Endothelial cell of umbilical vein (primary cell): ENCODE data around the gene TLN1. TPM values are rescaled to one million over a fixed set of nuclear protein-coding genes. Genes with fewer than 3 reads are reported as not detected.

ENCODE experiments used
- BruUV-seq: library from RNA; stranded (reverse); fragments of 400-500 nt; replicated peaks from 2 replicates; lab custom pipeline; 2021; lab: Mats Ljungman, UMichigan
- CTCF ChIA-PET: fragments of 300-600, 350-600 bp; sonication (Branson Sonifier 250); formaldehyde crosslinking; loops from one replicate; lab custom pipeline; 2021; ENCODE audit warnings: antibody characterized with exemption, inconsistent platforms; lab: Charles Lee
- POLR2A ChIA-PET: fragments of 300-600, 350-600 bp; sonication (Branson Sonifier 250); formaldehyde crosslinking; loops from one replicate; lab custom pipeline; 2021; ENCODE audit warnings: antibody characterized with exemption, inconsistent platforms; lab: Charles Lee
- DNase-seq: peaks from one replicate; pipeline ENCODE4 v3.0.0-alpha.2; 2011; ENCODE audit warnings: low read depth, low spot score
- FAIRE-seq: peaks from 2 replicates; lab custom pipeline; 2011; peaks lifted over from hg19 to GRCh38; lab: Jason Lieb, UNC
- H2AFZ ChIP-seq: 2 replicates; pipeline ENCODE4 v1.6.0; 2012; ENCODE audit warnings: low read depth, low read length, control low read depth, inconsistent platforms
- H3K27ac ChIP-seq: 2 replicates; pipeline ENCODE4 v1.5.1; 2011; ENCODE audit warnings: low read depth, mild to moderate bottlenecking, control low read depth, low read length, moderate library complexity; ENCODE audit not compliant: insufficient read depth
- H3K27me3 ChIP-seq, 2 experiments: 2 replicates each; pipeline versions ENCODE4 v1.6.0 to v1.6.1; 2011; ENCODE audit warnings: low read length in 2 of 2, mixed read lengths in 1 of 2; ENCODE audit not compliant: control insufficient read depth in 2 of 2, insufficient read depth in 2 of 2
- H3K36me3 ChIP-seq, 2 experiments: 2 replicates in 1 of 2; 3 replicates in 1 of 2; pipeline ENCODE4 v1.5.1; 2011; ENCODE audit warnings: low read length in 2 of 2, mild to moderate bottlenecking in 1 of 2, moderate library complexity in 1 of 2; ENCODE audit not compliant: control insufficient read depth in 2 of 2, insufficient read depth in 2 of 2; ENCODE audit errors: extremely low read depth in 1 of 2
- H3K4me1 ChIP-seq: 3 replicates; pipeline ENCODE4 v1.5.1; 2011; ENCODE audit warnings: mild to moderate bottlenecking, low read length; ENCODE audit not compliant: control insufficient read depth, insufficient read depth; ENCODE audit errors: extremely low read depth
- H3K4me2 ChIP-seq: 2 replicates; pipeline ENCODE4 v1.6.1; 2011; ENCODE audit warnings: low read length, control low read depth, mixed read lengths; ENCODE audit not compliant: insufficient read depth
- H3K4me3 ChIP-seq, 3 experiments: fragments of 200-600 bp in 1 of 3; sonication (generic), shearing (Covaris generic) in 1 of 3; replicated peaks in 1 of 3; 2 replicates each; pipeline ENCODE4 v1.5.1; 2011 to 2016; ENCODE audit warnings: control low read depth in 3 of 3, low read length in 3 of 3, mild to moderate bottlenecking in 2 of 3, inconsistent platforms in 1 of 3, low read depth in 1 of 3, moderate library complexity in 1 of 3; ENCODE audit not compliant: insufficient read depth in 1 of 3
- H3K79me2 ChIP-seq: 2 replicates; pipeline ENCODE4 v1.6.0; 2012; ENCODE audit warnings: low read length, inconsistent platforms; ENCODE audit not compliant: control insufficient read depth, insufficient read depth
- H3K9ac ChIP-seq: replicated peaks from 2 replicates; pipeline ENCODE3; 2011; ENCODE audit warnings: low read length, control low read depth; ENCODE audit not compliant: insufficient read depth; ENCODE audit errors: extremely low read depth
- H3K9me1 ChIP-seq: replicated peaks from 3 replicates; pipeline ENCODE4 v1.6.0; 2011; ENCODE audit warnings: mild to moderate bottlenecking, low read length; ENCODE audit not compliant: control insufficient read depth, insufficient read depth; ENCODE audit errors: extremely low read depth
- H3K9me3 ChIP-seq: replicated peaks from 2 replicates; pipeline ENCODE4 v1.5.1; 2012; ENCODE audit warnings: low read length, inconsistent platforms; ENCODE audit not compliant: control insufficient read depth, insufficient read depth
- H4K20me1 ChIP-seq: replicated peaks from 2 replicates; pipeline ENCODE3; 2011; ENCODE audit warnings: mild to moderate bottlenecking, low read length; ENCODE audit not compliant: control insufficient read depth, insufficient read depth; ENCODE audit errors: extremely low read depth
- JUN ChIP-seq: IDR thresholded peaks from 2 replicates; pipeline ENCODE4 v1.6.1; 2011; ENCODE audit warnings: borderline replicate concordance, low read depth; ENCODE audit not compliant: insufficient read length, insufficient read depth
- MYC ChIP-seq: IDR thresholded peaks from one replicate; pipeline ENCODE4 v1.6.1; 2011; ENCODE audit warnings: mild to moderate bottlenecking, low read depth, low read length
- POLR2A ChIP-seq: IDR thresholded peaks from 2 replicates; pipeline ENCODE4 v1.6.1; 2012; ENCODE audit warnings: low read depth, mild to moderate bottlenecking, control low read depth, low read length
- POLR2AphosphoS5 ChIP-seq: IDR thresholded peaks from 2 replicates; pipeline ENCODE4 v1.6.1; 2012; ENCODE audit warnings: low read depth, mild to moderate bottlenecking, control low read depth, low read length, moderate library complexity; ENCODE audit not compliant: insufficient read depth
- dilution Hi-C: fragments of 300-500 bp; cut with MboI; formaldehyde crosslinking; loops from one replicate; pipeline ENCODE4 v1.15.0; 2019; ENCODE audit warnings: low sequenced_read_pairs; ENCODE audit not compliant: extremely low pct_ligation_motif_present
- intact Hi-C: fragments of 100-400 bp; cut with micrococcal nuclease; formaldehyde crosslinking; loops from one replicate; pipeline ENCODE4 v1.10.0; 2022
- polyA plus RNA-seq, 4 experiments: library from polyadenylated mRNA; depleted of rRNA in 3 of 4; stranded (reverse) in 3 of 4; unstranded in 1 of 4; fragments of >200 nt; gene quantifications; 2 replicates each; pipeline versions ENCODE4 v1.2.1 to v1.2.3, GENCODE V29; 2011 to 2012; ENCODE audit warnings: missing spikeins in 1 of 4
- total RNA-seq: library from RNA; stranded (reverse); gene quantifications from 2 replicates; pipeline ENCODE4 v1.2.3, GENCODE V29; 2021
- TF ChIP-seq, protein P1 (sequence below), 2 donors: IDR thresholded peaks; 1 replicate in 1 of 2; 2 replicates in 1 of 2; pipeline ENCODE4 v1.5.1; 2011; ENCODE audit warnings: low read length in 2 of 2, mild to moderate bottlenecking in 2 of 2, moderate library complexity in 2 of 2, control low read depth in 1 of 2, inconsistent platforms in 1 of 2, low read depth in 1 of 2; ENCODE audit not compliant: insufficient read depth in 1 of 2; ENCODE audit errors: extremely low read depth in 1 of 2
- TF ChIP-seq, protein P2 (sequence below): IDR thresholded peaks from 2 replicates; pipeline ENCODE4 v1.6.1; 2011; ENCODE audit not compliant: insufficient read depth, insufficient read length

The TLN1 gene
- total and polyA plus RNA-seq, 2 donors (not counting 3 experiments of a cell fraction or from before 2014, with no cell fraction given) = 120 to 450 TPM

DNA sequence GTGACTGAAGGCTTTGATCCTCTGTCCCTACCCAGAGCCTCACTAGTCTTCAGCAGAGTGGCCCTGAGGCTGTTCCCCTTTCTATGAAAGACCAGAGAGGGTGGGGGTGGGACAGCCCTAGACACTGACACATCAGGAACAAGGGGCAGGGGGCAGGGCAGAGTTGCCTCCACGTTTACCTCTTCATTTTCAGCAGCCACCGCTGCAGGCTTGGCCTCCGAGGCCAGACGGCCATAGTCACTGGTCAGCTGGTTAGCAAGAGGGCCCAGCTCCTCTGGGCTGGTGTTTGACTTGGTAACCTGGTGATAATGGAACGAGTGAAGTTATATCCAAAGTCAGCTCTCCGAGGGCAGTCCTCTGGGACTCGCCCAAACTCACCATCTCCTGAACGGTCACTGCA lies 26.6 kb downstream of the TLN1 start:
- H3K27ac ChIP-seq = no peak overlapping the region
- no peaks in the 10 kb centered on the region for H3K27me3 ChIP-seq
- no peaks in the 10 kb centered on the region for H3K9me1 ChIP-seq
- intact Hi-C loops (no loop called here), dilution Hi-C loops (no loop called here)
- peaks cover 61 to 80% of the 10 kb centered on the region in 2 experiments for H3K36me3 ChIP-seq
- H3K4me3 ChIP-seq = no peak overlapping the region
- FAIRE-seq (no peak), DNase-seq (no peak)
- CTCF ChIA-PET = interaction anchor here (0.6 to 2.3 kb wide), 2 partner anchors 9 to 77 kb away, joined by 3 to 17 read pairs; no protein-coding TSS in a partner anchor
- no peaks in the 10 kb centered on the region for H3K9me3 ChIP-seq
- POLR2A ChIA-PET = no interaction called here
- H2AFZ ChIP-seq = no peak overlapping the region
- H4K20me1 ChIP-seq = no peaks in the 10 kb centered on the region
- no peak overlapping the region for H3K4me2 ChIP-seq
- H3K79me2 ChIP-seq = no peaks in the 10 kb centered on the region
- no peak for TF ChIP-seq POLR2AphosphoS5
- TF ChIP-seq, protein P1, sequence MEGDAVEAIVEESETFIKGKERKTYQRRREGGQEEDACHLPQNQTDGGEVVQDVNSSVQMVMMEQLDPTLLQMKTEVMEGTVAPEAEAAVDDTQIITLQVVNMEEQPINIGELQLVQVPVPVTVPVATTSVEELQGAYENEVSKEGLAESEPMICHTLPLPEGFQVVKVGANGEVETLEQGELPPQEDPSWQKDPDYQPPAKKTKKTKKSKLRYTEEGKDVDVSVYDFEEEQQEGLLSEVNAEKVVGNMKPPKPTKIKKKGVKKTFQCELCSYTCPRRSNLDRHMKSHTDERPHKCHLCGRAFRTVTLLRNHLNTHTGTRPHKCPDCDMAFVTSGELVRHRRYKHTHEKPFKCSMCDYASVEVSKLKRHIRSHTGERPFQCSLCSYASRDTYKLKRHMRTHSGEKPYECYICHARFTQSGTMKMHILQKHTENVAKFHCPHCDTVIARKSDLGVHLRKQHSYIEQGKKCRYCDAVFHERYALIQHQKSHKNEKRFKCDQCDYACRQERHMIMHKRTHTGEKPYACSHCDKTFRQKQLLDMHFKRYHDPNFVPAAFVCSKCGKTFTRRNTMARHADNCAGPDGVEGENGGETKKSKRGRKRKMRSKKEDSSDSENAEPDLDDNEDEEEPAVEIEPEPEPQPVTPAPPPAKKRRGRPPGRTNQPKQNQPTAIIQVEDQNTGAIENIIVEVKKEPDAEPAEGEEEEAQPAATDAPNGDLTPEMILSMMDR (IDR thresholded peaks at IDR 0.05; ENCODE audit: extremely low read depth in 1 of 2, insufficient read depth in 1 of 2, low read depth in 1 of 2, low read length in 2 of 2) = no peak
- no peak for TF ChIP-seq JUN
- TF ChIP-seq, protein P2, sequence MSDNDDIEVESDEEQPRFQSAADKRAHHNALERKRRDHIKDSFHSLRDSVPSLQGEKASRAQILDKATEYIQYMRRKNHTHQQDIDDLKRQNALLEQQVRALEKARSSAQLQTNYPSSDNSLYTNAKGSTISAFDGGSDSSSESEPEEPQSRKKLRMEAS = no peak
- no peak for TF ChIP-seq POLR2A
- TF ChIP-seq MYC = no peak
- no peak overlapping the region for H3K9ac ChIP-seq
- no TSS peak for BruUV-seq
- no peaks in the 10 kb centered on the region for H3K4me1 ChIP-seq
